GM08714 (cell line): ENCODE measurements around the gene ADI1.
A peak's percentile ranks its signal among the peaks of the same experiment; 100 is the strongest.
"Not testable (repeated sequence)": the region's sequence is repeated elsewhere in the genome, so short reads cannot be mapped to it uniquely, and the experiment has no call there.

Experiments
- H3K4me3 ChIP-seq: fragments of 200-500 bp; sonication (Bioruptor generic); 2 replicates; pipeline ENCODE4 v1.5.1; 2014; ENCODE audit warnings: mild to moderate bottlenecking, low read length, inconsistent platforms
- ZNF274 ChIP-seq: IDR thresholded peaks from 2 replicates; pipeline ENCODE4 v1.6.1; 2012; ENCODE audit warnings: mild to moderate bottlenecking, low read depth, low read length

ADI1 gene

GRCh38 chr2:3518496-3519254 is 656 bp downstream of the ADI1 start:
- H3K4me3 ChIP-seq: peak overlapping the region; percentile 76
- no peak for TF ChIP-seq ZNF274

- TF ChIP-seq ZNF274: no peak
- H3K4me3 ChIP-seq: peak overlapping the region; percentile 74
Measured at GRCh38 chr2:3517948-3518495, 1.3 kb downstream of the ADI1 start.

- no peak for TF ChIP-seq ZNF274
- no peak overlapping the region for H3K4me3 ChIP-seq
Measured at GRCh38 chr2:3516831-3517230, 2.5 kb downstream of the ADI1 start.

GRCh38 chr2:3515438-3515837 is 3.9 kb downstream of the ADI1 start:
- H3K4me3 ChIP-seq: not testable (repeated sequence)

GRCh38 chr2:3513026-3513810 is 6.1 kb downstream of the ADI1 start:
- H3K4me3 ChIP-seq: no peak overlapping the region
- TF ChIP-seq ZNF274: no peak

GRCh38 chr2:3512086-3512485 is 7.2 kb downstream of the ADI1 start:
- H3K4me3 ChIP-seq: no peak overlapping the region
- TF ChIP-seq ZNF274: no peak

GRCh38 chr2:3505771-3506170 is 13.6 kb downstream of the ADI1 start:
- no peak for TF ChIP-seq ZNF274
- H3K4me3 ChIP-seq: no peak overlapping the region

GRCh38 chr2:3504741-3505140 is 14.6 kb downstream of the ADI1 start:
- no peak overlapping the region for H3K4me3 ChIP-seq
- no peak for TF ChIP-seq ZNF274

GRCh38 chr2:3503483-3503882 is 15.8 kb downstream of the ADI1 start:
- TF ChIP-seq ZNF274: no peak
- no peak overlapping the region for H3K4me3 ChIP-seq

- no peak for TF ChIP-seq ZNF274
Measured at GRCh38 chr2:3503046-3503445, 16.3 kb downstream of the ADI1 start.

GRCh38 chr2:3500326-3500899 is 18.9 kb downstream of the ADI1 start:
- H3K4me3 ChIP-seq: no peak overlapping the region
- TF ChIP-seq ZNF274: no peak

More at GRCh38 chr2:3503046-3503445, 16.3 kb downstream of the ADI1 start:
- H3K4me3 ChIP-seq: no peak overlapping the region

- H3K4me3 ChIP-seq: no peak overlapping the region
- TF ChIP-seq ZNF274: no peak
Measured at GRCh38 chr2:3498783-3499394, 20.4 kb downstream of the ADI1 start.

GRCh38 chr2:3496708-3497080 is 22.6 kb downstream of the ADI1 start:
- not testable (repeated sequence) for H3K4me3 ChIP-seq

GRCh38 chr2:3494984-3495666 is 24.2 kb downstream of the ADI1 start:
- TF ChIP-seq ZNF274: no peak

More at GRCh38 chr2:3494984-3495666, 24.2 kb downstream of the ADI1 start:
- no peak overlapping the region for H3K4me3 ChIP-seq
